Measurements from ENCODE around the gene FKBP11.

Gene FKBP11

DNA sequence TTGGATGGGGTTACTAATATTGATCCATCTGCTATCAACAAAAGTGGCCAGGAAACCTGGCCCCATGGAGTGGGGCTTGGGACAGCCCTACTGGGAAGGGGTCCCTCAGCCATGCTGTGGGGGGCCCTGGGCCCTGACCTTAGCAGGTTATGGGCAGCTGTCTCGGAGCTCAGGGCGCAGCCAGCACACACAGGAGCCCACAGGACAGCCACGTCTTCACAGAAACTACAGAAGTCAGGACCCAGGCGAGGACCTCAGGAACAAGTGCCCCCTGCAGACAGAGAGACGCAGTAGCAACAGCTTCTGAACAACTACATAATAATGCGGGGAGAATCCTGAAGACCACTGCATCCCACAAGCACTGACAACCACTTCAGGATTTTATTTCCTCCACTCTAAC lies 11.9 kb upstream of the FKBP11 start:
- Histone ChIP-seq H3K4me1 (ENCODE audit: control insufficient read depth, insufficient read depth, low read length) (no peaks in the 10 kb centered on the region), H3K27me3 (ENCODE audit: control insufficient read depth, insufficient read depth, low read length, poor library complexity, severe bottlenecking) (no peaks in the 10 kb centered on the region), H3K9me3 (ENCODE audit: control insufficient read depth, low read length) (no peaks in the 10 kb centered on the region), H3K4me3 (ENCODE audit: insufficient read depth, low read depth, low read length) (no peak overlapping the region), H3K36me3 (ENCODE audit: control insufficient read depth, insufficient read depth, low read length) (peaks cover 36% of the 10 kb centered on the region), H3K27ac (ENCODE audit: insufficient read depth, low read depth, low read length, poor library complexity, severe bottlenecking) (no peak overlapping the region)
- 81 to 84% methylated on average over 6 of the region's 6 CpGs for WGBS, 2 experiments

GRCh38 chr12:48936379-48936979 lies 11.2 kb upstream of the FKBP11 start:
- H3K9me3 ChIP-seq (ENCODE audit: control insufficient read depth, low read length) = no peaks in the 10 kb centered on the region
- H3K4me1 ChIP-seq (ENCODE audit: control insufficient read depth, insufficient read depth, low read length) = no peaks in the 10 kb centered on the region
- no peak overlapping the region for H3K27ac ChIP-seq (ENCODE audit: insufficient read depth, low read depth, low read length, poor library complexity, severe bottlenecking)
- no peaks in the 10 kb centered on the region for H3K27me3 ChIP-seq (ENCODE audit: control insufficient read depth, insufficient read depth, low read length, poor library complexity, severe bottlenecking)
- H3K4me3 ChIP-seq (ENCODE audit: insufficient read depth, low read depth, low read length) = no peak overlapping the region
- peaks cover 38% of the 10 kb centered on the region for H3K36me3 ChIP-seq (ENCODE audit: control insufficient read depth, insufficient read depth, low read length)

DNA sequence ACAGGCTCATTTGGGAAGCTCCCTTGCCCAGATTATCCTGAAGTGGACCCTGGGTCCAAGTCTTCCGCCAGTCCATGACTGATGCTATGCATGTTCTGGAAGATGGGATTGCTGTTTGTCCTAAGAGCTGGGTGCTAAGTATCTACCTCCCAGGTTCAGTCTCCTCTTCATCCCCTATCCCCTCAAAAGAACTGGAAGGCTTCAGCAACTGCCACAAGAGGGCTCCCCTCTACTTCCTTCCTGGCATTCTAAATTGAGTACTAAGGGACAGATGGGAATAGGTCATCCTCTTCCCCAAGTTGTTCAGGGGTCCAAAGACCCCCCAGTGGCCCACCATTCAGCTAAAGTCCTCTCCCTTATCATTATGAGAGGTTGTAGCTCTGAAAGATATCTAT lies 9.0 kb upstream of the FKBP11 start:
- no peak overlapping the region for H3K4me3 ChIP-seq (ENCODE audit: insufficient read depth, low read depth, low read length)
- H3K9me3 ChIP-seq (ENCODE audit: control insufficient read depth, low read length) = no peaks in the 10 kb centered on the region
- WGBS, 2 experiments = 87 to 100% methylated on average over 1 of the region's 1 CpG

GRCh38 chr12:48933664-48934311 lies 8.5 kb upstream of the FKBP11 start:
- Histone ChIP-seq H3K9me3 (ENCODE audit: control insufficient read depth, low read length) (no peaks in the 10 kb centered on the region), H3K4me3 (ENCODE audit: insufficient read depth, low read depth, low read length) (no peak overlapping the region), H3K4me1 (ENCODE audit: control insufficient read depth, insufficient read depth, low read length) (no peaks in the 10 kb centered on the region), H3K27ac (ENCODE audit: insufficient read depth, low read depth, low read length, poor library complexity, severe bottlenecking) (no peak overlapping the region), H3K27me3 (ENCODE audit: control insufficient read depth, insufficient read depth, low read length, poor library complexity, severe bottlenecking) (no peaks in the 10 kb centered on the region), H3K36me3 (ENCODE audit: control insufficient read depth, insufficient read depth, low read length) (peaks cover 30% of the 10 kb centered on the region)
- WGBS, 2 experiments = 92 to 94% methylated on average over 9 of the region's 9 CpGs

More for the DNA sequence above, 9.0 kb upstream of the FKBP11 start:
- Histone ChIP-seq H3K27me3 (ENCODE audit: control insufficient read depth, insufficient read depth, low read length, poor library complexity, severe bottlenecking) (no peaks in the 10 kb centered on the region), H3K27ac (ENCODE audit: insufficient read depth, low read depth, low read length, poor library complexity, severe bottlenecking) (no peak overlapping the region), H3K4me1 (ENCODE audit: control insufficient read depth, insufficient read depth, low read length) (no peaks in the 10 kb centered on the region), H3K36me3 (ENCODE audit: control insufficient read depth, insufficient read depth, low read length) (peaks cover 32% of the 10 kb centered on the region)

DNA sequence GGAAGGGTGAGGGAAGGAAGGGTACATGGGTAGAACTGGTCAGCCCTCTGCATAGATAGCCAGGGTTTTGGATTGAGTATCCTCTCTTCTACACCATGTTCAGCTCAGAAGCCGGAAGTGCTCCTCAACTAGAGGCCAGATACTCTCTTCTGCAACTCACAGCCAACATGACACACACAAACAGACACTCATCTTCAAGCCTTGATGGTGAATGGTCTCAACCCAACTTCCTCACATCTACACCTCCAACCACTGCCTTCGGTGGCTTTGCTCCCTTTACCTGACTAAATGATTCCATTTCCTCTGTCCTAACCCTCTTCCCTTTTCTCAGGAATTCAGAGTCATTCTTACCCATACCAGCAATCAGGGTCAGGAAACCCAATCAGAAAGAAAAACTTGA lies 7.6 kb upstream of the FKBP11 start:
- WGBS, 2 experiments = 47 to 51% methylated on average over 2 of the region's 2 CpGs
- Histone ChIP-seq H3K27ac (ENCODE audit: insufficient read depth, low read depth, low read length, poor library complexity, severe bottlenecking) (no peak overlapping the region), H3K9me3 (ENCODE audit: control insufficient read depth, low read length) (no peaks in the 10 kb centered on the region), H3K36me3 (ENCODE audit: control insufficient read depth, insufficient read depth, low read length) (peaks cover 25% of the 10 kb centered on the region), H3K27me3 (ENCODE audit: control insufficient read depth, insufficient read depth, low read length, poor library complexity, severe bottlenecking) (no peaks in the 10 kb centered on the region), H3K4me1 (ENCODE audit: control insufficient read depth, insufficient read depth, low read length) (no peaks in the 10 kb centered on the region), H3K4me3 (ENCODE audit: insufficient read depth, low read depth, low read length) (no peak overlapping the region)

GRCh38 chr12:48930475-48930874 lies 5.2 kb upstream of the FKBP11 start:
- Histone ChIP-seq H3K27ac (ENCODE audit: insufficient read depth, low read depth, low read length, poor library complexity, severe bottlenecking) (no peak overlapping the region), H3K27me3 (ENCODE audit: control insufficient read depth, insufficient read depth, low read length, poor library complexity, severe bottlenecking) (no peaks in the 10 kb centered on the region), H3K9me3 (ENCODE audit: control insufficient read depth, low read length) (no peaks in the 10 kb centered on the region), H3K36me3 (ENCODE audit: control insufficient read depth, insufficient read depth, low read length) (peaks cover 22% of the 10 kb centered on the region), H3K4me3 (ENCODE audit: insufficient read depth, low read depth, low read length) (no peak overlapping the region), H3K4me1 (ENCODE audit: control insufficient read depth, insufficient read depth, low read length) (peaks cover 1% of the 10 kb centered on the region)
- WGBS, 2 experiments = 91 to 99% methylated on average over 3 to 4 of the region's 4 CpGs

- H3K27me3 ChIP-seq (ENCODE audit: control insufficient read depth, insufficient read depth, low read length, poor library complexity, severe bottlenecking) = no peaks in the 10 kb centered on the region
- 92 to 98% methylated on average over 1 of the region's 1 CpG for WGBS, 2 experiments
- H3K27ac ChIP-seq (ENCODE audit: insufficient read depth, low read depth, low read length, poor library complexity, severe bottlenecking) = no peak overlapping the region
- peaks cover 22% of the 10 kb centered on the region for H3K36me3 ChIP-seq (ENCODE audit: control insufficient read depth, insufficient read depth, low read length)
- no peaks in the 10 kb centered on the region for H3K9me3 ChIP-seq (ENCODE audit: control insufficient read depth, low read length)
- peaks cover 6% of the 10 kb centered on the region for H3K4me1 ChIP-seq (ENCODE audit: control insufficient read depth, insufficient read depth, low read length)
- no peak overlapping the region for H3K4me3 ChIP-seq (ENCODE audit: insufficient read depth, low read depth, low read length)
Measured at GRCh38 chr12:48929551-48929950, 4.3 kb upstream of the FKBP11 start.

- no peak overlapping the region for H3K4me3 ChIP-seq (ENCODE audit: insufficient read depth, low read depth, low read length)
- H3K36me3 ChIP-seq (ENCODE audit: control insufficient read depth, insufficient read depth, low read length) = peaks cover 27% of the 10 kb centered on the region
- H3K9me3 ChIP-seq (ENCODE audit: control insufficient read depth, low read length) = no peaks in the 10 kb centered on the region
- H3K27me3 ChIP-seq (ENCODE audit: control insufficient read depth, insufficient read depth, low read length, poor library complexity, severe bottlenecking) = no peaks in the 10 kb centered on the region
- no peak overlapping the region for H3K27ac ChIP-seq (ENCODE audit: insufficient read depth, low read depth, low read length, poor library complexity, severe bottlenecking)
- peaks cover 6% of the 10 kb centered on the region for H3K4me1 ChIP-seq (ENCODE audit: control insufficient read depth, insufficient read depth, low read length)
- WGBS, 2 experiments = 89 to 90% methylated on average over 2 of the region's 2 CpGs
Measured at GRCh38 chr12:48927261-48927660, 2.0 kb upstream of the FKBP11 start.

DNA sequence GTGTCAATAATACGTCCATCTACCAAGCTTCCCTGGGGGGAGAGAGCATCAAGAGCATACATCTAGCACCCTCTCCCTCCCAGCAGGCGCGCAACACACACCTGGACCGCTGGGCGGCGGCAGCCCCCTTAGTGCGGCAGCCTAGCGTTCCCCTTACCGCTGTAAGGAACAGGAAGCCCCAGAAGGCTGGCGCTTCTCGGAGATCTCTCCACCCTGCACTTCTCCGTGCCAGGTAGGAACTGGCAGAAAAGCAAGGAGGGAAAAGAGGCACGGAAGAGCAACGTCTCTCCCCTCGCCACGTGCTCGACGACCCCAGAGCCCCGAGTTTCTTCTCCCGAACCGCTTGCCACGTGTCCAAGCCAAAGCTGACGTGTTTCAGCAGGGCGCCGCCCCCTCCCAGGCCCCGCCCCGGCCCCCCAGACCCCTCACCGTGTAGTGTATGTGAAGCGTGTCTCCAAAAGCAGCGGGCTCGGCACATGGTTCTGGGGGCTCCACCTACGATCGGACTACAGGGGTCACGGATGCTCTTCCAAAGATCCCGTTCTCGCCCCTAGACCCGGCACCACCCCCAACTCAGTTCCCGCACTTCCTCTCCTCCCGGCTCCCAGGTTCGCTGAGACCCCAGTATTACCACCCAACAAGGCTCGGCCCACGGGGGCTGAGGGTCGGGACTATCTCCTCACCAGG lies 532 bp downstream of the FKBP11 start:
- Histone ChIP-seq H3K36me3 (ENCODE audit: control insufficient read depth, insufficient read depth, low read length) (peaks cover 19% of the 10 kb centered on the region), H3K4me1 (ENCODE audit: control insufficient read depth, insufficient read depth, low read length) (peaks cover 6% of the 10 kb centered on the region), H3K4me3 (ENCODE audit: insufficient read depth, low read depth, low read length) (peak overlapping the region; percentile 40), H3K27ac (ENCODE audit: insufficient read depth, low read depth, low read length, poor library complexity, severe bottlenecking) (no peak overlapping the region), H3K27me3 (ENCODE audit: control insufficient read depth, insufficient read depth, low read length, poor library complexity, severe bottlenecking) (no peaks in the 10 kb centered on the region), H3K9me3 (ENCODE audit: control insufficient read depth, low read length) (no peaks in the 10 kb centered on the region)
- WGBS, 2 experiments = 54 to 57% methylated on average over 43 of the region's 43 CpGs

DNA sequence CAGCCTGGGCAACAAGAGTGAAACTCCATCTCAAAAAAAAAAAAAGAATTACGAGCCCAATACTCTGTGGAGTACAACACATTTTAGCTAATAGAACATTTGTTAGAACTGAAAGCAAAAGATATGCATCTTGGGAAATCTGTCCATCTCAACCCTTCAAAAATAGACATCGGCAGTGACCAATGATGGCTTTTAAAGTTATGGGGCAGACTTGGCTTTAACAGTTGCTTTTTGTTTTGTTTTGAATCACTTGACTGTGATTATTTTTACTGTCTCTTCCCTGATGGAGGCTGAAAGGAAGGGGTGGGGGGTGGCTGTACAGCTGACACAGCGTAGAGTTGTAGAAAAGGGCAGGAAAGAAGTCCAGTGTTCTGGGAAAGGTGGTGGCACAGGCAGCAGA lies 2.2 kb downstream of the FKBP11 start:
- H3K36me3 ChIP-seq (ENCODE audit: control insufficient read depth, insufficient read depth, low read length) = peaks cover 19% of the 10 kb centered on the region
- H3K27me3 ChIP-seq (ENCODE audit: control insufficient read depth, insufficient read depth, low read length, poor library complexity, severe bottlenecking) = no peaks in the 10 kb centered on the region
- peaks cover 6% of the 10 kb centered on the region for H3K4me1 ChIP-seq (ENCODE audit: control insufficient read depth, insufficient read depth, low read length)
- H3K9me3 ChIP-seq (ENCODE audit: control insufficient read depth, low read length) = no peaks in the 10 kb centered on the region
- no peak overlapping the region for H3K4me3 ChIP-seq (ENCODE audit: insufficient read depth, low read depth, low read length)
- 92 to 100% methylated on average over 2 to 3 of the region's 3 CpGs for WGBS, 2 experiments
- no peak overlapping the region for H3K27ac ChIP-seq (ENCODE audit: insufficient read depth, low read depth, low read length, poor library complexity, severe bottlenecking)

All from ectodermal cell (in vitro differentiated cells).